ENCODE data around the gene USH2A.

DNA sequence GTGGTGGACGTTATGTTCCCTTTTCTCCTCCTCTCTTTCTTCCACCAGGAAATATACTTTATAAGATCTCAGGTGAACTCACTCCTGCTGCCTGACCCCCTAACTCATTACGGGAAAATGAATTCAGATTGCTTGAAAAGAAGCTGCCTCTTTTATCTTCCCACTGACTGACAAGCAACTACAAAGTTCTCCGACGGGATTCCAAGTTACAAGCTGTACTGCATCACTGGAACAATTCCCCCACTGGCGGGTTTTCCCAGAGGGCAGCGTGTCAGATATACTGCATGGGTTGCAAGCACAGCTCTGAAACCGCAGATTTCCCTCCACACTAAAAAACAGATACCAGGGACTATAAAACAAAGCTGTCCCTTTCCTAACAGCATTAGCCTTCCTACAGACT is 465.6 kb downstream of the USH2A start:
- TF ChIP-seq CTCF (IDR thresholded peaks at IDR 0.05; ENCODE audit: insufficient read depth, low read depth, low read length) (no peak), EZH2 (IDR thresholded peaks at IDR 0.05; ENCODE audit: insufficient read depth, low read length) (no peak)
